ENCODE measurements around the gene GLB1L2.

The GLB1L2 gene

DNA sequence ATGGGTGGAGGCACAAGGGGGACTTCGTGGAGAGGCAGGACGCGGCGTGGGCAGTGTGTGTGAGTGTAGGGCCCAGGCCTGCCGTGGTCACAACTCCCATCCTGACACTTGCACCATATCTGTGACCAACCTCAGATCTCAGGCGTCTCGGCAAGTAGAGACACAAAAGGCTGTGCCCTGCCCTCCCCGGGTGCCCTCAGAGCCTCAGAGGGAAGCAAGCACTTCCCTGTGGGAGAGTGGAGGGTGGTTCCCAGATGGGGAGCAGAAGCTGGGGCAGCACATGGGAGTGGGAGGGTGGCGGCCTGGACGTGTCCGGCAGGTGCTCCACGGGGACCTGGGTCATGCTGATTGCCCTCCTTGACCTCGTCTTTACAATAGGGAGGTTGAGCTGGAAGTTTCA lies 59.9 kb downstream of the GLB1L2 start:
- no peaks in the 10 kb centered on the region for H3F3A ChIP-seq (ENCODE audit: insufficient read depth)
- TF ChIP-seq EZH2phosphoT487 (conservative IDR thresholded peaks at IDR 0.05; ENCODE audit: low read length) (no peak), CTCF (IDR thresholded peaks at IDR 0.05; ENCODE audit: insufficient read depth, low read length, poor library complexity, severe bottlenecking) (no peak)
- no peaks in the 10 kb centered on the region for H4K20me1 ChIP-seq (ENCODE audit: low read depth, low read length)
- H3K79me2 ChIP-seq (ENCODE audit: insufficient read depth, low read length) = no peaks in the 10 kb centered on the region
- H3K9me2 ChIP-seq (replicated peaks; ENCODE audit: insufficient read depth, low read length) = no peaks in the 10 kb centered on the region
- no peak overlapping the region for H3K27ac ChIP-seq (ENCODE audit: low read depth, low read length)
- H3K9me3 ChIP-seq (ENCODE audit: insufficient read depth, low read length) = no peaks in the 10 kb centered on the region
- no peaks in the 10 kb centered on the region for H3K27me3 ChIP-seq (ENCODE audit: low read length)
- H2AFZ ChIP-seq (ENCODE audit: low read depth, low read length, severe bottlenecking) = no peak overlapping the region
- H3K4me3 ChIP-seq (ENCODE audit: insufficient read depth, low read length, poor library complexity, severe bottlenecking) = no peak overlapping the region
- H3K36me3 ChIP-seq (ENCODE audit: low read length) = no peaks in the 10 kb centered on the region
- no peak overlapping the region for H3K4me2 ChIP-seq (ENCODE audit: low read depth, low read length, poor library complexity, severe bottlenecking)
- H3K9ac ChIP-seq (ENCODE audit: low read length) = no peak overlapping the region

DNA sequence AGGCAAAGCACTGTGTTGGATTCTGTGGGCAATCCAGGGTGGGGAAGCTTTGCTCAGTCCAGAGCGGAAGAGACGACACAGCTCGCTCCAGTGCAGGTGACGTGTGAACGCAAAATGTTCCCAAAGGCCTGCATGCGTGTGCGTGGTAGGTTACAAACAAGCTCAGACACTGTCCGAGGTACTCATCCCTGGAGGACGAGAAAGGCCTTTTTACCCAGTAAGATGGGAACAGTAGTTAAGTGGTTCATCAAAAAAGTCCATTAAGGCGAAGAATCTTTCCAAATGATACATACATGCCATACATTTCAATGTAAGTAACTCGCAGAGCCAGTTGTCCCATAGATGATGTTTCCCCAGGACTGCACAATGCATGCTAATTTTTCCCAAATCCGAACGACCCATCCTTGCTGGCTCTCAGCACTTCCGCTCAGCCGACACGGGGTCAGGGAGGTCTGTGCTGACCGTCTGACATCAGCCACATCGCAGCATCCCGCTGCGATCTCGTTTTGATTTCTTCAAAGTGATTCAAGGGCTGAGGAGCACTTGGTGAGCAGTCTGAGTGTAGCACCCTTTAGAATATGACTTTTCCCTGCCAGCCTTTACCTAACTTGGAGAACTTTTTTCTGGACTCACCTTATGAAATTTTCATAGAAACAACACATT lies 61.3 kb downstream of the GLB1L2 start:
- Histone ChIP-seq H2AFZ (ENCODE audit: low read depth, low read length, severe bottlenecking) (no peak overlapping the region), H3K9me2 (replicated peaks; ENCODE audit: insufficient read depth, low read length) (no peaks in the 10 kb centered on the region), H3K36me3 (ENCODE audit: low read length) (no peaks in the 10 kb centered on the region), H3K9me3 (ENCODE audit: insufficient read depth, low read length) (no peaks in the 10 kb centered on the region), H3K9ac (ENCODE audit: low read length) (no peak overlapping the region), H3K4me2 (ENCODE audit: low read depth, low read length, poor library complexity, severe bottlenecking) (no peak overlapping the region), H4K20me1 (ENCODE audit: low read depth, low read length) (no peaks in the 10 kb centered on the region), H3K79me2 (ENCODE audit: insufficient read depth, low read length) (no peaks in the 10 kb centered on the region), H3K4me3 (ENCODE audit: insufficient read depth, low read length, poor library complexity, severe bottlenecking) (no peak overlapping the region), H3F3A (ENCODE audit: insufficient read depth) (no peaks in the 10 kb centered on the region), H3K27me3 (ENCODE audit: low read length) (no peaks in the 10 kb centered on the region), H3K27ac (ENCODE audit: low read depth, low read length) (no peak overlapping the region)
- no peak for TF ChIP-seq CTCF (IDR thresholded peaks at IDR 0.05; ENCODE audit: insufficient read depth, low read length, poor library complexity, severe bottlenecking)
- no peak for TF ChIP-seq EZH2phosphoT487 (conservative IDR thresholded peaks at IDR 0.05; ENCODE audit: low read length)

- Histone ChIP-seq H3K36me3 (ENCODE audit: low read length) (no peaks in the 10 kb centered on the region), H3K4me3 (ENCODE audit: insufficient read depth, low read length, poor library complexity, severe bottlenecking) (no peak overlapping the region), H3F3A (ENCODE audit: insufficient read depth) (no peaks in the 10 kb centered on the region), H3K4me2 (ENCODE audit: low read depth, low read length, poor library complexity, severe bottlenecking) (no peak overlapping the region), H3K9ac (ENCODE audit: low read length) (no peak overlapping the region), H2AFZ (ENCODE audit: low read depth, low read length, severe bottlenecking) (no peak overlapping the region), H4K20me1 (ENCODE audit: low read depth, low read length) (no peaks in the 10 kb centered on the region), H3K9me2 (replicated peaks; ENCODE audit: insufficient read depth, low read length) (no peaks in the 10 kb centered on the region), H3K9me3 (ENCODE audit: insufficient read depth, low read length) (no peaks in the 10 kb centered on the region), H3K79me2 (ENCODE audit: insufficient read depth, low read length) (no peaks in the 10 kb centered on the region), H3K27me3 (ENCODE audit: low read length) (no peaks in the 10 kb centered on the region), H3K27ac (ENCODE audit: low read depth, low read length) (no peak overlapping the region)
- no peak for TF ChIP-seq EZH2phosphoT487 (conservative IDR thresholded peaks at IDR 0.05; ENCODE audit: low read length)
- no peak for TF ChIP-seq CTCF (IDR thresholded peaks at IDR 0.05; ENCODE audit: insufficient read depth, low read length, poor library complexity, severe bottlenecking)
These were observed 61.9 kb downstream of the GLB1L2 start for GRCh38 chr11:134393638-134394037.
